Calu3 (cell line): Measurements from ENCODE around the gene DPM1. TPM values are rescaled to one million over a fixed set of nuclear protein-coding genes. Genes with fewer than 3 reads are reported as not detected.
A peak's percentile ranks its signal among the peaks of the same experiment; 100 is the strongest.

Experiments
- BruUV-seq: library from RNA; stranded (reverse); fragments of 400-500 nt; replicated peaks from 2 replicates; lab custom pipeline; 2021; lab: Mats Ljungman, UMichigan
- CTCF ChIA-PET: fragments of 300-600 bp; sonication (Branson Sonifier 250); formaldehyde crosslinking; loops from one replicate; lab custom pipeline; 2022; ENCODE audit warnings: antibody characterized with exemption; lab: Charles Lee
- DNase-seq: peaks from one replicate; pipeline ENCODE4 v3.0.0; 2022
- H3K27ac Mint-ChIP-seq: one replicate; pipeline ENCODE4 v1.8.0; 2022; ENCODE audit warnings: mixed read lengths; ENCODE audit not compliant: unreplicated experiment
- H3K27me3 Mint-ChIP-seq: one replicate; pipeline ENCODE4 v1.8.0; 2022; ENCODE audit warnings: mixed read lengths; ENCODE audit not compliant: unreplicated experiment
- H3K36me3 Mint-ChIP-seq: one replicate; pipeline ENCODE4 v1.8.0; 2022; ENCODE audit warnings: mild to moderate bottlenecking, moderate library complexity, mixed read lengths; ENCODE audit not compliant: insufficient read depth, unreplicated experiment
- H3K4me1 Mint-ChIP-seq: one replicate; pipeline ENCODE4 v1.8.0; 2022; ENCODE audit warnings: mild to moderate bottlenecking, low read depth, mixed read lengths; ENCODE audit not compliant: unreplicated experiment
- H3K4me3 Mint-ChIP-seq: one replicate; pipeline ENCODE4 v1.8.0; 2022; ENCODE audit warnings: mild to moderate bottlenecking, low read depth, moderate library complexity, mixed read lengths; ENCODE audit not compliant: unreplicated experiment
- H3K9me3 Mint-ChIP-seq: one replicate; pipeline ENCODE4 v1.8.0; 2022; ENCODE audit warnings: low read depth, mixed read lengths; ENCODE audit not compliant: unreplicated experiment
- CTCF ChIP-seq: fragments of 200-600 bp; IDR thresholded peaks from one replicate; pipeline ENCODE4 v1.8.0; 2022; ENCODE audit warnings: antibody characterized with exemption; ENCODE audit not compliant: unreplicated experiment
- intact Hi-C: fragments of 100-400 bp; cut with micrococcal nuclease; formaldehyde crosslinking; loops from one replicate; pipeline ENCODE4 v1.10.0; 2022; ENCODE audit not compliant: unreplicated experiment
- total RNA-seq: library from RNA; stranded (reverse); gene quantifications from 2 replicates; pipeline ENCODE4 v1.2.3, GENCODE V29; 2022

DPM1 gene
- total RNA-seq, 1 experiment from 2014 or later, result 89.1 TPM

GRCh38 chr20:50959543-50960126 lies 1.3 kb upstream of the DPM1 start:
- intact Hi-C loops, result loop anchor here (5.0 kb wide), 1 partner anchor 142 kb away; no protein-coding TSS in a partner anchor
- Mint-ChIP-seq H3K9me3 (no peaks in the 10 kb centered on the region), H3K27ac (peak overlapping the region; percentile 99), H3K27me3 (peaks cover 5% of the 10 kb centered on the region), H3K4me3 (peak overlapping the region; percentile 100), H3K4me1 (peaks cover 18% of the 10 kb centered on the region), H3K36me3 (peaks cover 81% of the 10 kb centered on the region)
- BruUV-seq, result no TSS peak
- DNase-seq, result no peak
- CTCF ChIA-PET, result no interaction called here
- no peak for TF ChIP-seq CTCF

- Mint-ChIP-seq H3K36me3 (peaks cover 88% of the 10 kb centered on the region), H3K27me3 (no peaks in the 10 kb centered on the region), H3K4me1 (peaks cover 24% of the 10 kb centered on the region), H3K27ac (peak within 1 kb of the TSS; percentile 99), H3K9me3 (no peaks in the 10 kb centered on the region), H3K4me3 (peak within 1 kb of the TSS; percentile 100)
- CTCF ChIA-PET, result interaction anchor here (0.6 to 1.8 kb wide), 10 partner anchors 14 to 168 kb away, joined by 3 to 10 read pairs (median 4); partner anchors contain the start of gene BCAS4
- peak; percentile 14 for TF ChIP-seq CTCF
- DNase-seq, result peak; percentile 81
- BruUV-seq, result TSS peak; percentile 72
- intact Hi-C loops, result loop anchor here (5.0 kb wide), 1 partner anchor 142 kb away; no protein-coding TSS in a partner anchor
Observed at GRCh38 chr20:50958615-50959542, 547 bp upstream of the DPM1 start, which contains the start of gene MOCS3. MOCS3 (plus strand) TSS chr20:50958818; CDS start chr20:50958843, 25 bp downstream.

- TF ChIP-seq CTCF, result no peak
- intact Hi-C loops, result loop anchor here (5.0 kb wide), 1 partner anchor 140 kb away; no protein-coding TSS in a partner anchor
- no peaks in the 10 kb centered on the region for H3K9me3 Mint-ChIP-seq
- no peaks in the 10 kb centered on the region for H3K27me3 Mint-ChIP-seq
- peak overlapping the region; percentile 99 for H3K27ac Mint-ChIP-seq
- peaks cover 85% of the 10 kb centered on the region for H3K36me3 Mint-ChIP-seq
- DNase-seq, result no peak
- H3K4me3 Mint-ChIP-seq, result peak overlapping the region; percentile 100
- CTCF ChIA-PET, result interaction anchor here (1.0 to 1.8 kb wide), 6 partner anchors 25 to 164 kb away, joined by 4 to 10 read pairs (median 6); partner anchors contain the start of genes ADNP and BCAS4
- H3K4me1 Mint-ChIP-seq, result peaks cover 24% of the 10 kb centered on the region
- BruUV-seq, result no TSS peak
Observed at GRCh38 chr20:50957276-50957675, 1.1 kb downstream of the DPM1 start.

- no peak for TF ChIP-seq CTCF
- Mint-ChIP-seq H3K27ac (no peak overlapping the region), H3K27me3 (no peaks in the 10 kb centered on the region), H3K4me3 (no peak overlapping the region), H3K4me1 (peaks cover 33% of the 10 kb centered on the region), H3K9me3 (no peaks in the 10 kb centered on the region), H3K36me3 (peaks cover 86% of the 10 kb centered on the region)
- CTCF ChIA-PET, result no interaction called here
- BruUV-seq, result no TSS peak
- no peak for DNase-seq
- intact Hi-C loops, result no loop called here
Observed at GRCh38 chr20:50953821-50954220, 4.5 kb downstream of the DPM1 start.
